Osteoblast (primary cell): ENCODE data around the gene STK38. TPM values are rescaled to one million over a fixed set of nuclear protein-coding genes. Genes with fewer than 3 reads are reported as not detected.

Source experiments
- DNase-seq: peaks from one replicate; pipeline ENCODE4 v3.0.0; 2011; ENCODE audit warnings: low spot score, mixed read lengths; ENCODE audit not compliant: insufficient read length; ENCODE audit errors: missing footprints
- H2AFZ ChIP-seq: 2 replicates; pipeline ENCODE4 v1.6.0; 2011; ENCODE audit warnings: mild to moderate bottlenecking, low read length
- H3K27ac ChIP-seq: 2 replicates; pipeline ENCODE4 v1.5.1; 2011; ENCODE audit warnings: mild to moderate bottlenecking, low read depth, low read length, moderate library complexity
- H3K27me3 ChIP-seq: 2 replicates; pipeline ENCODE4 v1.6.0; 2012; ENCODE audit warnings: mild to moderate bottlenecking, control low read depth, inconsistent platforms, low read length, moderate library complexity; ENCODE audit not compliant: insufficient read depth
- H3K36me3 ChIP-seq: 2 replicates; pipeline ENCODE4 v1.5.1; 2011; ENCODE audit warnings: mild to moderate bottlenecking, low read length, control low read depth, moderate library complexity; ENCODE audit not compliant: insufficient read depth
- H3K4me1 ChIP-seq: 2 replicates; pipeline ENCODE4 v1.5.1; 2011; ENCODE audit warnings: mild to moderate bottlenecking, low read length, control low read depth, moderate library complexity; ENCODE audit not compliant: insufficient read depth
- H3K4me2 ChIP-seq: 2 replicates; pipeline ENCODE4 v1.6.0; 2011; ENCODE audit warnings: mild to moderate bottlenecking, low read length; ENCODE audit not compliant: insufficient read depth
- H3K4me3 ChIP-seq: fragments of 200-600 bp; sonication (generic); 3 replicates; pipeline ENCODE4 v1.5.1; 2012; ENCODE audit warnings: mild to moderate bottlenecking, low read length, inconsistent platforms; ENCODE audit not compliant: insufficient read depth
- H3K79me2 ChIP-seq: 2 replicates; pipeline ENCODE4 v1.6.0; 2012; ENCODE audit warnings: mild to moderate bottlenecking, low read length, control low read depth, inconsistent platforms; ENCODE audit not compliant: insufficient read depth
- H3K9me3 ChIP-seq: 2 replicates; pipeline ENCODE4 v1.5.1; 2011; ENCODE audit warnings: low read depth, low read length, control low read depth
- H4K20me1 ChIP-seq: 2 replicates; pipeline ENCODE4 v1.6.0; 2012; ENCODE audit warnings: mild to moderate bottlenecking, low read length, control low read depth; ENCODE audit not compliant: insufficient read depth
- CTCF ChIP-seq: IDR thresholded peaks from 2 replicates; pipeline ENCODE4 v1.5.1; 2011; ENCODE audit warnings: mild to moderate bottlenecking, low read depth, low read length, moderate library complexity; ENCODE audit errors: extremely low read depth
- total RNA-seq: library from RNA; depleted of rRNA; stranded (reverse); fragments of >200 nt; gene quantifications from 2 replicates; pipeline ENCODE4 v1.2.3, GENCODE V29; 2012

STK38 gene
- total RNA-seq, 1 donor = 48.1 TPM

- Histone ChIP-seq H3K9me3 (no peaks in the 10 kb centered on the region), H3K36me3 (peaks cover 60% of the 10 kb centered on the region)
These were observed 31.4 kb downstream of the STK38 start for GRCh38 chr6:36515844-36516243.

GRCh38 chr6:36514554-36515456, 32.5 kb downstream of the STK38 start:
- no peaks in the 10 kb centered on the region for H3K79me2 ChIP-seq
- TF ChIP-seq CTCF = no peak
- H3K4me1 ChIP-seq = no peaks in the 10 kb centered on the region
- peaks cover 53% of the 10 kb centered on the region for H3K36me3 ChIP-seq
- no peak overlapping the region for H3K4me2 ChIP-seq
- no peak for DNase-seq
- no peak overlapping the region for H2AFZ ChIP-seq
- H3K4me3 ChIP-seq = no peak overlapping the region
- H4K20me1 ChIP-seq = no peaks in the 10 kb centered on the region
- H3K27ac ChIP-seq = no peak overlapping the region
- no peaks in the 10 kb centered on the region for H3K27me3 ChIP-seq
- no peaks in the 10 kb centered on the region for H3K9me3 ChIP-seq

More at GRCh38 chr6:36515844-36516243, 31.4 kb downstream of the STK38 start:
- Histone ChIP-seq H3K27ac (no peak overlapping the region), H3K27me3 (no peaks in the 10 kb centered on the region), H3K4me3 (no peak overlapping the region), H3K4me2 (no peak overlapping the region), H2AFZ (no peak overlapping the region), H3K79me2 (no peaks in the 10 kb centered on the region), H4K20me1 (no peaks in the 10 kb centered on the region), H3K4me1 (no peaks in the 10 kb centered on the region)
- TF ChIP-seq CTCF = no peak
- no peak for DNase-seq

GRCh38 chr6:36510365-36510764, 36.9 kb downstream of the STK38 start:
- Histone ChIP-seq H3K4me1 (no peaks in the 10 kb centered on the region), H3K4me2 (no peak overlapping the region), H2AFZ (no peak overlapping the region), H3K79me2 (no peaks in the 10 kb centered on the region), H4K20me1 (no peaks in the 10 kb centered on the region), H3K9me3 (no peaks in the 10 kb centered on the region), H3K36me3 (peaks cover 46% of the 10 kb centered on the region), H3K4me3 (no peak overlapping the region), H3K27me3 (no peaks in the 10 kb centered on the region), H3K27ac (no peak overlapping the region)
- no peak for DNase-seq
- TF ChIP-seq CTCF = no peak

- DNase-seq = no peak
- TF ChIP-seq CTCF = no peak
- Histone ChIP-seq H3K4me3 (no peak overlapping the region), H3K79me2 (no peaks in the 10 kb centered on the region), H3K36me3 (peaks cover 51% of the 10 kb centered on the region), H3K27me3 (no peaks in the 10 kb centered on the region), H3K4me2 (no peak overlapping the region), H4K20me1 (no peaks in the 10 kb centered on the region), H3K4me1 (no peaks in the 10 kb centered on the region), H3K27ac (no peak overlapping the region), H2AFZ (no peak overlapping the region), H3K9me3 (no peaks in the 10 kb centered on the region)
These were observed 38.7 kb downstream of the STK38 start for GRCh38 chr6:36508532-36508931.
